GM12878 (cell line): ENCODE results near the gene ZNF837. TPM values are rescaled to one million over a fixed set of nuclear protein-coding genes. Genes with fewer than 3 reads are reported as not detected.

Source experiments
- ATAC-seq: fragments of 200-7000 bp; cut with Tn5 transposase; 3 replicates; pipeline ENCODE4 v1.9.1; 2020; ENCODE audit warnings: mild to moderate bottlenecking, moderate library complexity
- BruUV-seq: library from RNA; stranded (reverse); fragments of 400-500 nt; replicated peaks from 2 replicates; lab custom pipeline; 2021; lab: Mats Ljungman, UMichigan
- CTCF ChIA-PET: fragments of 300-600 bp; sonication (Branson Sonifier 250); formaldehyde crosslinking; extraction: SDS; loops from one replicate; lab custom pipeline; 2021; ENCODE audit warnings: inconsistent platforms; lab: Yijun Ruan, JAX
- POLR2A ChIA-PET: fragments of 350-600 bp; formaldehyde crosslinking; extraction: SDS; loops from one replicate; lab custom pipeline; 2021; ENCODE audit warnings: inconsistent platforms; lab: Charles Lee
- RAD21 ChIA-PET: fragments of 300-600 bp; sonication (Branson Sonifier 250); formaldehyde crosslinking; loops from one replicate; lab custom pipeline; 2023; ENCODE audit warnings: antibody characterized with exemption; ENCODE audit not compliant: unreplicated experiment; lab: Charles Lee
- SMC1A ChIA-PET: fragments of 300-600 bp; sonication (Branson Sonifier 250); formaldehyde crosslinking; loops from one replicate; lab custom pipeline; 2023; ENCODE audit not compliant: unreplicated experiment, uncharacterized antibody; lab: Charles Lee
- DNase-seq: peaks from one replicate; pipeline ENCODE4 v3.0.0-alpha.2; 2011; ENCODE audit warnings: low read depth, low spot score
- FAIRE-seq: peaks from 3 replicates; lab custom pipeline; 2011; peaks lifted over from hg19 to GRCh38; lab: Jason Lieb, UNC
- H2AFZ ChIP-seq: 2 replicates; pipeline ENCODE4 v1.6.0; 2011; ENCODE audit warnings: low read depth, low read length, control low read depth; ENCODE audit not compliant: control insufficient read depth
- H3K27ac ChIP-seq: 2 replicates; pipeline ENCODE4 v1.5.1; 2011; ENCODE audit warnings: control low read depth; ENCODE audit not compliant: control insufficient read depth, insufficient read depth
- H3K27me3 ChIP-seq, 2 experiments: replicated peaks in 1 of 2; 2 replicates each; pipeline versions ENCODE4 v1.6.0 to v1.6.1; 2011; ENCODE audit warnings: low read length in 1 of 2; ENCODE audit not compliant: control insufficient read depth in 2 of 2, insufficient read depth in 2 of 2
- H3K36me3 ChIP-seq, 2 experiments: 2 replicates each; pipeline ENCODE4 v1.5.1; 2011; ENCODE audit warnings: low read length in 1 of 2; ENCODE audit not compliant: control insufficient read depth in 2 of 2, insufficient read depth in 2 of 2
- H3K4me1 ChIP-seq: 2 replicates; pipeline ENCODE4 v1.6.1; 2011; ENCODE audit warnings: mild to moderate bottlenecking, low read length, moderate library complexity, mixed read lengths; ENCODE audit not compliant: control insufficient read depth, insufficient read depth
- H3K4me2 ChIP-seq: 2 replicates; pipeline ENCODE4 v1.6.0; 2011; ENCODE audit warnings: control low read depth; ENCODE audit not compliant: control insufficient read depth, insufficient read depth
- H3K4me3 ChIP-seq: fragments of 200-600 bp; sonication (generic); 2 replicates; pipeline ENCODE4 v1.5.1; 2016
- H3K79me2 ChIP-seq: 2 replicates; pipeline ENCODE4 v1.6.0; 2011; ENCODE audit warnings: low read length; ENCODE audit not compliant: control insufficient read depth, insufficient read depth
- H3K9ac ChIP-seq: 2 replicates; pipeline ENCODE4 v1.8.0; 2011; ENCODE audit warnings: low read length, control low read depth, mixed read lengths; ENCODE audit not compliant: control insufficient read depth, insufficient read depth
- H3K9me3 ChIP-seq: replicated peaks from 3 replicates; pipeline ENCODE4 v1.5.1; 2011; ENCODE audit warnings: mild to moderate bottlenecking, low read length; ENCODE audit not compliant: control insufficient read depth, insufficient read depth
- H4K20me1 ChIP-seq: 2 replicates; pipeline ENCODE4 v1.6.0; 2011; ENCODE audit not compliant: control insufficient read depth, insufficient read depth
- CBFB ChIP-seq: IDR thresholded peaks from 2 replicates; pipeline ENCODE4 v1.6.1; 2016; ENCODE audit warnings: antibody characterized with exemption, low read depth
- CUX1 ChIP-seq: IDR thresholded peaks from 2 replicates; pipeline ENCODE4 v1.6.1; 2012; ENCODE audit warnings: improper control_type of control experiment, low read depth, low read length; ENCODE audit not compliant: insufficient replicate concordance
- KLF5 ChIP-seq: fragments of 450-650 bp; IDR thresholded peaks from 2 replicates; pipeline ENCODE4 v1.6.1; 2014; ENCODE audit warnings: mild to moderate bottlenecking; ENCODE audit not compliant: partially characterized antibody
- SIN3A ChIP-seq: IDR thresholded peaks from 2 replicates; pipeline ENCODE4 v1.6.1; 2012; ENCODE audit warnings: low read depth, low read length, improper control_type of control experiment
- SPI1 ChIP-seq: IDR thresholded peaks from 2 replicates; pipeline ENCODE4 v1.6.1; 2011; ENCODE audit warnings: low read depth, mild to moderate bottlenecking, low read length, moderate library complexity, borderline replicate concordance; ENCODE audit not compliant: insufficient read depth
- STAT1 ChIP-seq: fragments of 450-650 bp; conservative IDR thresholded peaks from 2 replicates; pipeline ENCODE4 v1.6.1; 2014; ENCODE audit warnings: antibody characterized with exemption, mild to moderate bottlenecking
- TAF1 ChIP-seq: IDR thresholded peaks from 2 replicates; pipeline ENCODE4 v1.6.1; 2011; ENCODE audit warnings: mild to moderate bottlenecking, low read depth, low read length, borderline replicate concordance
- WGBS: methylation state at CpG from one replicate; pipeline ENCODE4 v1.1.6; 2016; ENCODE audit warnings: low lambda C conversion rate; ENCODE audit not compliant: insufficient replicate concordance, insufficient coverage; ENCODE audit errors: missing lambda C conversion rate; 5-methylcytosine and 5-hydroxymethylcytosine counted together
- in situ Hi-C: fragments of 300-500 bp; cut with MboI; formaldehyde crosslinking; loops from 9 replicates; pipeline ENCODE4 v1.14.3; 2018; ENCODE audit warnings: mixed read lengths
- intact Hi-C: fragments of 100-400 bp; cut with micrococcal nuclease; formaldehyde crosslinking; loops from one replicate; pipeline ENCODE4 v1.14.2; 2022; ENCODE audit not compliant: unreplicated experiment
- polyA plus RNA-seq, 11 experiments: library from polyadenylated mRNA; depleted of rRNA in 4 of 11; unstranded in 6 of 11; stranded (reverse) in 5 of 11; fragments of >200 nt; fragmentation: Nextera tagmentation in 4 of 11; fragmentation: Illumina TruSeq in 1 of 11; extraction: Ambion mirVana in 4 of 11; extraction: Trizol in 1 of 11; gene quantifications; 1 replicate in 1 of 11; 2 replicates in 10 of 11; pipeline versions ENCODE4 v1.2.1 to v1.2.3, GENCODE V29; 2011 to 2016; ENCODE audit warnings: inconsistent platforms in 2 of 11, missing spikeins in 2 of 11, low read depth in 1 of 11
- total RNA-seq, 4 experiments: library from RNA; depleted of rRNA in 3 of 4; stranded (reverse); fragments of >200 nt in 3 of 4; fragmentation: Illumina TruSeq in 1 of 4; extraction: Trizol in 1 of 4; gene quantifications; 2 replicates each; pipeline versions ENCODE4 v1.2.1 to v1.2.3, GENCODE V29; 2013 to 2021
- TF ChIP-seq, protein P1 (sequence below): IDR thresholded peaks from 2 replicates; pipeline ENCODE4 v1.6.1; 2011; ENCODE audit warnings: borderline replicate concordance, low read depth, mild to moderate bottlenecking, moderate library complexity, low read length; ENCODE audit not compliant: insufficient read depth, poor library complexity, severe bottlenecking

ZNF837 gene
- total and polyA plus RNA-seq, 10 of the 15 experiments (the other 5 are each of a cell fraction or from before 2014, with no cell fraction given), result 0.07 to 2.9 (median 2.0) TPM; not detected in 2

DNA sequence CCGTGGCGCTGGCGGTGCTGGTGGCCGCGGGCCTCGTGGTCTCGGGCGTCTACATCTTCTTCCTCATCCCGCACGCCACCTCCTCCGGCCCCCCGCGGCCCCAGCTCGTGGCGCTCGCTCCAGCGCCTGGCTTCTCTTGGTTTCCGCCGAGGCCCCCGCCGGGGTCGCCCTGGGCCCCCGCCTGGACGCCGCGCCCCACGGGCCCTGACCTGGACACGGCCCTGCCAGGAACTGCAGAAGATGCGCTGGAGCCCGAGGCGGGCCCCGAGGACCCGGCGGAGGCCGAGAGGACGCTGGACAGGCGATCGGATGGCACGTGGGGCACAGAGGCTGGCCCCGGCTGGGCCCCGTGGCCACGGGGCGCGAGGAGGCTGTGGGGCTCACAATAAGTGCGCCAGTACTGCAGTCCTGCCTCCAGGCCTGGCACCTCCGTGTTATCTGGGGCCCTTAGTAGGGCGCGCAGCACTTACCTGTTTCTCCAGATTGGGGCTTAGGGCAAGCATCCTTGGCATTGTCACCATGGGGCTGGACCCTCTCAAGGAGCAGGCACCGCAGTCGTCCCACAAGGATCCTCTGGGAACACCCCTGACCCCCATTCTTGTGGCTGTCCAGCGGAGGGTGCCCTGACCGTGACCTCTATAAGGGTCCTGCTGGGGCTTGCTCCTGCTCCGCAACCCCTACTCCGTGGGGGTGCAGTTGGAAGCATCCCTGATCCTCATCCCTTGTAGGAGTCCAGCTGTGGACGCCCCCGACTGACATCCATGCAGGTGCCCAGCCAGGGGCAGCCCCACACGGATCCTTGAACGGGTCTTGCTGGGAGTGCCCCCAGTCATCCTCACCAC is 16.1 kb upstream of the ZNF837 start:
- Histone ChIP-seq H3K79me2 (no peaks in the 10 kb centered on the region; the same call in 1 of the 2 replicates), H4K20me1 (peaks cover 6% of the 10 kb centered on the region), H3K27ac (no peak overlapping the region), H3K9me3 (no peaks in the 10 kb centered on the region), H3K4me1 (peaks cover 7% of the 10 kb centered on the region), H2AFZ (no peak overlapping the region), H3K27me3 (no peaks in the 10 kb centered on the region), H3K4me3 (no peak overlapping the region), H3K9ac (no peak overlapping the region), H3K36me3 (peaks cover 4 to 26% of the 10 kb centered on the region in 2 experiments; a peak in 3 of 4 replicates)
- 77% methylated on average over 48 of the region's 58 CpGs for WGBS
- FAIRE-seq (no peak), DNase-seq (no peak), ATAC-seq (no peak)
- ChIA-PET CTCF (no interaction called here), POLR2A (no interaction called here), SMC1A (no interaction called here)
- BruUV-seq, result no TSS peak
- TF ChIP-seq, protein P1, sequence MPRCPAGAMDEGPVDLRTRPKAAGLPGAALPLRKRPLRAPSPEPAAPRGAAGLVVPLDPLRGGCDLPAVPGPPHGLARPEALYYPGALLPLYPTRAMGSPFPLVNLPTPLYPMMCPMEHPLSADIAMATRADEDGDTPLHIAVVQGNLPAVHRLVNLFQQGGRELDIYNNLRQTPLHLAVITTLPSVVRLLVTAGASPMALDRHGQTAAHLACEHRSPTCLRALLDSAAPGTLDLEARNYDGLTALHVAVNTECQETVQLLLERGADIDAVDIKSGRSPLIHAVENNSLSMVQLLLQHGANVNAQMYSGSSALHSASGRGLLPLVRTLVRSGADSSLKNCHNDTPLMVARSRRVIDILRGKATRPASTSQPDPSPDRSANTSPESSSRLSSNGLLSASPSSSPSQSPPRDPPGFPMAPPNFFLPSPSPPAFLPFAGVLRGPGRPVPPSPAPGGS, result no peak
- TF ChIP-seq, all 136 proteins: peak for 0
- no peak overlapping the region for H3K4me2 ChIP-seq
- RAD21 ChIA-PET, result no interaction called here
- intact Hi-C loops (no loop called here), in situ Hi-C loops (no loop called here)

DNA sequence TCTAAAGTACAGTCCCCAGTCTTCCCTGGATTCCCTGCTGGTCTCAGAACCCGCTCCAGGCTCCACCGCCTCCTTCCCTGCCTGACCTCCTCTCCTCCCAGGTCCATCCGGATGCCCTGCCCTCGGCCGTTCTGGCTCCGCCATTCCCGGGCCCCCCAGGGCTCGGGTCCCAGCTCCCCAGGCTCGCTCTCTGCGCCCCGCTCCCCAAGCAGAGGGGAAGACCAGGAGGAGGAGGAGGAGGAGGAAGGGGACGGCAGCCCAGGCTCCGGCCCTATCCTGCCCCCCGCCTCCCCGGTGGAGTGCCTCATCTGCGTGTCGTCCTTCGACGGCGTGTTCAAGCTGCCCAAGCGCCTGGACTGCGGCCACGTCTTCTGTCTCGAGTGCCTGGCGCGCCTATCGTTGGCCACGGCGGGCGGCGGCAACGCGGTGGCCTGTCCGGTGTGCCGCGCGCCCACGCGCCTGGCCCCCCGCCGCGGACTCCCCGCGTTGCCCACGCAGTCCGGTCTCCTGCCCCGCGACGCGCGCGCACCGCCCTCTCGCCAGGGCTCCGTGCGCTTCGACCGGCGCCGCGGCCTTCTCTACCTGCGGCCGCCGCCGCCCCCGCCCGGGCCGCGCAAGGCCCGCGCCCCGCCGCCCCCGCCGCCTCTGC is 15.3 kb upstream of the ZNF837 start:
- Histone ChIP-seq H3K4me2 (no peak overlapping the region), H3K4me3 (no peak overlapping the region), H2AFZ (no peak overlapping the region), H3K4me1 (peaks cover 5% of the 10 kb centered on the region), H3K9ac (no peak overlapping the region), H4K20me1 (peaks cover 6% of the 10 kb centered on the region), H3K27me3 (no peaks in the 10 kb centered on the region), H3K9me3 (no peaks in the 10 kb centered on the region), H3K36me3 (peaks cover 4 to 26% of the 10 kb centered on the region in 2 experiments; a peak in 3 of 4 replicates), H3K27ac (no peak overlapping the region), H3K79me2 (no peaks in the 10 kb centered on the region; the same call in none of the 2 replicates)
- no peak for ATAC-seq
- no peak for DNase-seq
- 45% methylated on average over 57 of the region's 75 CpGs for WGBS
- CTCF ChIA-PET, result no interaction called here
- POLR2A ChIA-PET, result interaction anchor here (0.6 kb wide), 1 partner anchor 569 kb away, joined by 3 read pairs; no protein-coding TSS in a partner anchor
- in situ Hi-C loops, result no loop called here
- no peak for FAIRE-seq
- no TSS peak for BruUV-seq
- intact Hi-C loops, result no loop called here
- RAD21 ChIA-PET, result no interaction called here
- SMC1A ChIA-PET, result no interaction called here
- TF ChIP-seq KLF5 (no peak), CBFB (peak; percentile 2; the same call in 1 of the 2 replicates), SPI1 (no peak), STAT1 (no peak), SIN3A (no peak), TAF1 (no peak), CUX1 (no peak)
